AG10803 (cell line): ENCODE data around the gene BICDL1.
A peak's percentile ranks its signal among the peaks of the same experiment; 100 is the strongest.
"Not testable (repeated sequence)": the region's sequence is repeated elsewhere in the genome, so short reads cannot be mapped to it uniquely, and the experiment has no call there.

Experiments
- DNase-seq: peaks from one replicate; pipeline ENCODE4 v3.0.0; 2010; ENCODE audit warnings: low read depth
- H3K4me3 ChIP-seq: 2 replicates; pipeline ENCODE4 v1.5.1; 2011; ENCODE audit warnings: mild to moderate bottlenecking, low read length, control low read depth
- CTCF ChIP-seq: conservative IDR thresholded peaks from 2 replicates; pipeline ENCODE4 v1.5.1; 2011; ENCODE audit warnings: mild to moderate bottlenecking, low read length, control low read depth, inconsistent platforms

BICDL1 gene

GRCh38 chr12:119956047-119956446, 33.0 kb upstream of the BICDL1 start:
- DNase-seq: no peak
- no peak overlapping the region for H3K4me3 ChIP-seq
- no peak for TF ChIP-seq CTCF

- no peak overlapping the region for H3K4me3 ChIP-seq
- no peak for DNase-seq
- no peak for TF ChIP-seq CTCF
Observed at GRCh38 chr12:119957135-119957534, 31.9 kb upstream of the BICDL1 start.

- H3K4me3 ChIP-seq: no peak overlapping the region
- TF ChIP-seq CTCF: no peak
- no peak for DNase-seq
Observed at GRCh38 chr12:119959435-119959834, 29.6 kb upstream of the BICDL1 start.

GRCh38 chr12:119964123-119964522, 24.9 kb upstream of the BICDL1 start:
- TF ChIP-seq CTCF: no peak
- no peak overlapping the region for H3K4me3 ChIP-seq
- DNase-seq: no peak

GRCh38 chr12:119964929-119965328, 24.1 kb upstream of the BICDL1 start:
- no peak for TF ChIP-seq CTCF
- DNase-seq: no peak
- H3K4me3 ChIP-seq: no peak overlapping the region

GRCh38 chr12:119980242-119980641, 8.8 kb upstream of the BICDL1 start:
- DNase-seq: no peak
- H3K4me3 ChIP-seq: no peak overlapping the region
- no peak for TF ChIP-seq CTCF

GRCh38 chr12:119980702-119981101, 8.3 kb upstream of the BICDL1 start:
- not testable (repeated sequence) for DNase-seq, H3K4me3 ChIP-seq

GRCh38 chr12:119989361-119989730, 310 bp downstream of the BICDL1 start:
- peak; percentile 26 for DNase-seq
- TF ChIP-seq CTCF: no peak
- peak overlapping the region; percentile 56 for H3K4me3 ChIP-seq
